G401 (cell line): ENCODE measurements around the gene KLHL29. TPM values are rescaled to one million over a fixed set of nuclear protein-coding genes. Genes with fewer than 3 reads are reported as not detected.

Experiments
- DNase-seq: peaks from one replicate; pipeline ENCODE4 v3.0.0-alpha.2; 2015; ENCODE audit warnings: low spot score
- in situ Hi-C: cut with HindIII; loops from 2 replicates; pipeline ENCODE4 v1.10.0; 2016; ENCODE audit warnings: low sequenced_read_pairs, mixed read lengths
- total RNA-seq: library from RNA; depleted of rRNA; stranded (reverse); fragments of >200 nt; shearing (Covaris generic); gene quantifications from 2 replicates; pipeline ENCODE4 v1.2.3, GENCODE V29; 2014

The KLHL29 gene
- total RNA-seq, 1 experiment from 2014 or later, result not detected

DNA sequence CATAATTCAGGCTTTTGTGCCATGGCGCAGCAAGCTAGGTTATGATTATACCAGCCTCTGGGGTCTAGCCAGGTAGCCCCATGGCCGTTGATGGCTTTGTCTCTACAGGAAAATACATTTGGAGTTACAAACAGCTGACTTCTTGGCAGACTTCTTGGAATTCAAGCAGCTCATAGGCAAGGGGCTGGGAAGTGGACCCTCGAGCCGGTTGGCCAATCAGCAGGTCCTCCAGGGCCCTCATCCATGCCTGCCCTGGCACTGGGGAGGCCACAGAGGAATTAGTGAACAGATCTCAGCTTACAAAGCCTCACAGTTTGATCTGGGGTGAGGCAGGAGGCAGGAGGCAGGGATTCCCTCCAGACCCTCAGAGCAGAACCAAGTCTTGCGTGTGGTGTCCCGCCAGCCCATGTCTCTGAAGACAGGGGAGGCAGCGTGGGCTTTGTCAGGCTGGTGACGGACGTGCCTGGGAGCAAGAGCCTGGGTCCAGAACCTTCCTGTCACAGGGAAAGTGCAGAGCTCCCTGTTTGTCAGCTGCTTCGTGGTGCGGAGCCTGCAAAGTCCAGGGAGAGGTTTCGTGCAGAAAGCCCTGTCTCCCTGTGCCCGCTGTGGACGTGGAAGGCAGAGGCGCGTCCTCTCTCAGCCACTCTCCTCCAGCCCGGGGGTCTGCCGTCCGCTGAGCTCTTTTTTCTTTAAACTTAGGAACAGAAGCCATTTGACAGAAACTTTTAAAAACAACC, 131.7 kb downstream of the KLHL29 start:
- in situ Hi-C loops, result no loop called here
- no peak for DNase-seq

DNA sequence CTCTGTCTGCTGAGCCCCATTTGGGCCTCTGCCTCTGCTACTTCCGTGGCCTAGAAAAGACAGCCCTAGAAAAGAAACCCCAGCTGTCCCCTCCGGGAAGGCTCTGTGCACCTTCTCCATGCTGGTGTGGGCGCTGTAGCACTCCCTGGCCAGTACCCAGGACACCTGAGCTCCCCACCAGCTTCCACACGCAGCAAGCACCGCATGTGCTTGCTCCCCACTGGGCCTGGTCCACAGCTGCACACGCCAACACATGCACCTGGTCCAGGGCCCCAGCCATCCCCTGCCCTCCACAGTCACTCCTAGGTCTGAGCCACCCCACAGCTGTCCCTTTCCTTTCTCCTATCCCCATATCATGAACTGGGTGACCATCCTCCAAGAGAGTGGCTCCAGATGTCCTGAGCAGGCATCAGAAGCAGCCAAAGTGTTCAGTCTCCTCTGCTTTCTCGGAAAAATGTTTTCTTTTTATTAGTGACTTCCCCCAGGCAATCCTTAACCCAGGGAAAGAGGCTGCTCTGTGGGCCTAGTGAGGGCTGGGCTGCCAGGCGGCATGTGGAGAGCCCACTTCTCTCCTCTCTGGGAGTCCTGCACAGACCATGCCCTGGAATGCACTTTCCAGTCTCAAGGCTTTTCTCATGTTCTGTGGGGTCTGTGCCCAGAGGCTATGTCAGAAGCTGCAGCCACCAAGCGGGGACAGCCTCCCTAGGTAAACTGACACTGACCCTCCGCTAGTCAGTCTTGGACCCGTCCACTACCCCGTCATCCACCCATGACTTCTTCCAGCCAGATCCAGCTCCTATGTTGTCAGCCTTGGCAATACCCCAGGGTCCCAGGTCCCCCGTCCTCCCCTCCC, 133.7 kb downstream of the KLHL29 start:
- no peak for DNase-seq
- in situ Hi-C loops, result no loop called here

DNA sequence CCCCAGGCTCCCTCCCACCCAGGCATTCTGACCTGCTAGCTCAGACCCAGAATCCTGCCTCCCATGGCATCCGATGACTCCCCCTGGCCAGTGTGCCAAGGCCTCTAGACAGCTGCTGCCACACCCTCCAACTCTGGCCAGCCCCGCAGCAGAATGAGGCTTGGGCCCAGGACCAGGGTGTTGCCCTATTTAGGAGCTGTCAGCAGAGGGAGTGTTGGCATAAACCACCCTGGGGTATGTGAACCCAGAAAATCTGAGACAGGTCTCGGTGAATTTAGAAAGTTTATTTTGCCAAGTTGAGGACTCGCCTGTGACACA, 134.3 kb downstream of the KLHL29 start:
- in situ Hi-C loops, result no loop called here
- DNase-seq, result no peak

DNA sequence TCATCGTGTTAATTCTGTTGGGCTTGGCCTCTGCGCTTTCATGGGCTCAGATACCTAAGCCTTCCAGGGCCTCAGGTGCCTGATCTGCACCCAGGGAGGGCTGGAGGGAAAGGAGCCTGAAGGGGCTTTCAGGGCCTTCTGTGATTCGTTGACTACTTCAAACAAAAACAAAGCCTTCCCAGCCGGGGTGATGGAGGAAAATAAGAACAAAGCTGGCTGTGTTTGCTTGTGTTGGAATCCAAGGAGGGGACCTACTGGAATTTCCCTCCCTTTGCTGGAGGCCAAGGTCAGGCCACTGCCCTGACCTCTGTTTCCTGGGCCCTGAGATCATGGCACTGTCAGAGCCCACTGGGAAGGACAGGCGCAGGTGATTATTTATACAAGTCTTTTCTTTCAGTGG, 135.3 kb downstream of the KLHL29 start:
- no peak for DNase-seq
- in situ Hi-C loops, result no loop called here

DNA sequence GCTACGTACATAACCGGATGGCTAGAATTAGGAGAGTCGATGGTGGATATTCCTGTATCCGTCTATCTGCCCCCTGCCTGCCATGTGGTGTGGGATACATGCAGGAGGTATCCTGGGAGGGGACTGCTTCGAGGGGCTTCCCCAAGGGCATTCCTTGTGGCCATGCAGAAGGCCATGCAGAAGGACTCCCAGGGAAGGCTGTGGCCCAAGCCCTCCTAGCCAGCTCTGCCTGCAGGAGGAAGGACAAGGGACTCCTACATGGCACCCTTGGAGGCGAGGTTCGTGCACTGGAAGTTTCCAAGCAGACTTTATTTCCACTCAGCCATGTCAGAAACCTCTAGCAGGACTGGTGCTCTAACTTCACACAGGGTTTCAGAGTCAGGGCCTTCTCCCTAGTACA, 136.1 kb downstream of the KLHL29 start:
- in situ Hi-C loops, result no loop called here
- no peak for DNase-seq

DNA sequence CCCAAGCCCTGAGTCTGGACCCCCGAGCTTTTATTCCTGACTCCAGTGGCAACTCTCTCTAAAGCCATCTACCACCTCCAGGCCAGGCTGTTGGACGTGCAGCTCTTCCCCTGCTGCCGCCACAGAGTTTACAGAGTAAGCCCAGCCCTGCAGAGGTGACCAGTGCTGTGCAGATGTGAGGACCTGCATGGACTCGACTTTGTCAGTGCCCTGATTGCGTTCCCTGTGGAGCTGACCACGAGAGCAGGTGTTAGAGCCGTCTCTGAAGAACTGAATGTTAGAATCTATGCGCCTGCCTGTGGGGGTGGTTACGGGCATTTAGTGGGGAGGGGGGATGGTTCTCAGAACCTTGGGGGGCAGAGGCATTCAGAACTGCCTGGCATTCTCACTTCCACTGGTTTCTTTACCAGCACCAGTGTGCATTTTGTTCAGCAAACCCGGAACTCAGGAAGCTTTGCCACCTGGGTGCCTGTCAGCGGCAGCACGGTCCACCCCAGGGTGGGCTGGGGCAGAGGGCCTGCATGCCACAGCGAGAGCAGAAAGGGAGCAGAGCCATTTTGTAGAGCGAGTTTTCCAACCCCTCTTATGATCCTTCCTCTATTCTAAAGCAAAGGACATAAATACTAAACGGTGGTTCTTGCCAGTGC, 137.9 kb downstream of the KLHL29 start:
- in situ Hi-C loops, result no loop called here
- DNase-seq, result no peak

DNA sequence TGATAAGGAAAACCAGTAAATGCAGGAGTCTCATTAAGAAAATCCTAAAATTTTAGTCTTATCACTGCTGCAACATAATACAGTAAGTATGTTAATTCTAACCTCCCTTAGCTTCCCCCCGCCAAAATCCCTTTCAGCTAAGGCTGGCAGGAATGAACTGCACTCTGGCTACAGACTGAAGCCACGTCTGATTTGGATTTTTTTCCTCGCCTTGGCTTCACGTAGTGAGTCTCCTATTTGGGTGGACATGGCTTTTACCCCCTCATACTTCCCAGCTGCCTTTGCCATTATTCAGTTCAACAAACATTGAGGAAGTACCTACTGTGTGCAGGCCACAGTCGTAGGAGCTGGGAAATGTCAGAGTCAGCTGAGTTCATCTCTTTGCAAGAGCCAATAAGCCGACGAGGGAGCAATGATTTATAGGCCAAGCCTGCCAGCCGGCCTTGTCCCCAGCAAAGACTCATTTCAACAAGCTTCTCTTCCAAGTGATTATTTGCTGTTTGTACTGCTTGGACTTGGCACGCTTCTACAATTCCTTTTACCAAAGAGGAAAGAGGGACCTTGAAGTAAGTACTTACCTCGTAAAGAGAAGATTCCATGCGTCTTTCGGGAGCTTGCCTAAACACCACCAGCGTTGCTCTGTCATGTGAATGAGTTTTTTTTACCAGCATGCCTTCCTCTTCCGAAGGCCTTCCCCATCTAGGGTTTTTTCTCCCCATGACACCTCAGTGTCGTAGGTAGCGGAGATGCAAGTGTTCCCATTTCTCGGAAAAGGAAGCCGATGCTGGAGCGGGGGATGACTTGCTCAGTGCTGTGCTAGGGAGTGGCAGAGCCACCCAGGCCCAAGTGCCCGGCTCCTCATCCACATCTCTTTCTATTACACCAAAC, 138.6 kb downstream of the KLHL29 start:
- DNase-seq, result no peak
- in situ Hi-C loops, result no loop called here

DNA sequence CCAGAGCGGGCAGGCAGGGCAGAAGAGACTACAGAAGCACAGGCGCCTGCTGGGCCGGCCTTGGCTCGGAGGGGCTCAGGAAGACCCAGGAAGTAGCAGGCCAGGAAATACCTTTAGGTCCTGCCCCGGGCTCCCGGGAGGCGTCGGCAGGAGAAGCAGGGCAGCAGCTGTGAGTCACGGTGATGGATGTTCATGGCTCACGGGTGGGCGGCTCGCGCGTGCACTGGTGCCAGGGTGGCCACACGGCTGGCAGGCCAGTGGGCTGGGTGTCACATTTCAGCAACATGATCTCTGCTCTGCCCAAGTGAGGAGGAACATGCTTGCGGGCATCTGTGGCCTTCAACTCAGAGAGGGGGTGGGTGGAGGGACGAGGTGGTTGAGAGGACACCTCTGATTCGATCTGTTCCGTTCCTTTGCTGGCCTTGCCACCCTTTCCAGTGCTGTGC, 139.3 kb downstream of the KLHL29 start:
- in situ Hi-C loops, result no loop called here
- no peak for DNase-seq

DNA sequence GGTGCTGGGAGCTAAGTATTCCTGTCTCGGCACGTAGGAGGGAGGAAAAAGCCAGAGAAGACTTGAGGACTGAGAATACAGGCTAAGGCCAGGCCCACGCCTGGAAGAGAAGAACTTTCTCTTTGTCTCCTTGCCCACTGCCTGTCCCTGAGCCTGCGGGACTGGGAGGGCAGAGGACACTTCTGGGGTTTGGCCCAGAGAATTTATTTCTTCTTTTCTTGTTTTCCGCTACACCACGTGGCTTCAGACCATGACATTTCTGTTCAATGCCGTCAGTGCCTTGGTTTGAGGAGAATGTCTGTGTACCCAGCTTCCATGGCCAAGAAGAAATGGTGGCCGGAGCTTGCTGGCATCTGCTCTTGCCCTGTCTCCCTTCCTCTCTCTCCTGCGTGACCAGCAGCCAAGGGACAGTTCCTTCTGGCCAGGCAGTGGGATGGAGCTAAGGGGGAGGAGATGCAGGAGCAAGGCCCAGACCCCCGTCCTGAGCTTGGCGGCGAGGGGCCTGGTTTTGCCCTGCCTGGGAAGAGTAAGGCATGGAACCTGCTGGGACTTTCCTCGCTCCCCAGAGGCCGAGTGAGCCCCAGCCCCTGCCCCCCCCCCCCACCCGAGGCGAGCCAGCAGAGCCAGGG, 140.3 kb downstream of the KLHL29 start:
- no peak for DNase-seq
- in situ Hi-C loops, result no loop called here

DNA sequence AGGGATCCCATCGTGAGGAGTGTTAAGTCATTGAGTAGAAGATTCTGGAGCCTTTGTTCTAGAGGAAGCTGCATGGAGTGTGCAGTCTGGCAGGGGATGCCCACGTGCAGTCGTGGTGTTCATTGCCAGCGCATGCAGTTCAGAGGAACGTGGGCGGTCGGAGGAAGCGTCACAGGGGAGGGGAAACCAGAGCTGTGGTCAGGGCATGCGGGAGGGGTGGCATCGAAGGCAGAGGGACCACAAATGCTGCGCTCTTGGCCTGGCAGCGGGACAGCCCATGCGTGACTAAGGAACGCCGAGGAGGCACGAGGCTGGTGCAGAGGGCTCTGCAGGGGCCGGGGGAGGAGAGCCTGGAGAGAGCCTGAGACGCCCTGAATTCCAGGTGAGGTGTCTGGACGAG, 141.1 kb downstream of the KLHL29 start:
- in situ Hi-C loops, result no loop called here
- no peak for DNase-seq

DNA sequence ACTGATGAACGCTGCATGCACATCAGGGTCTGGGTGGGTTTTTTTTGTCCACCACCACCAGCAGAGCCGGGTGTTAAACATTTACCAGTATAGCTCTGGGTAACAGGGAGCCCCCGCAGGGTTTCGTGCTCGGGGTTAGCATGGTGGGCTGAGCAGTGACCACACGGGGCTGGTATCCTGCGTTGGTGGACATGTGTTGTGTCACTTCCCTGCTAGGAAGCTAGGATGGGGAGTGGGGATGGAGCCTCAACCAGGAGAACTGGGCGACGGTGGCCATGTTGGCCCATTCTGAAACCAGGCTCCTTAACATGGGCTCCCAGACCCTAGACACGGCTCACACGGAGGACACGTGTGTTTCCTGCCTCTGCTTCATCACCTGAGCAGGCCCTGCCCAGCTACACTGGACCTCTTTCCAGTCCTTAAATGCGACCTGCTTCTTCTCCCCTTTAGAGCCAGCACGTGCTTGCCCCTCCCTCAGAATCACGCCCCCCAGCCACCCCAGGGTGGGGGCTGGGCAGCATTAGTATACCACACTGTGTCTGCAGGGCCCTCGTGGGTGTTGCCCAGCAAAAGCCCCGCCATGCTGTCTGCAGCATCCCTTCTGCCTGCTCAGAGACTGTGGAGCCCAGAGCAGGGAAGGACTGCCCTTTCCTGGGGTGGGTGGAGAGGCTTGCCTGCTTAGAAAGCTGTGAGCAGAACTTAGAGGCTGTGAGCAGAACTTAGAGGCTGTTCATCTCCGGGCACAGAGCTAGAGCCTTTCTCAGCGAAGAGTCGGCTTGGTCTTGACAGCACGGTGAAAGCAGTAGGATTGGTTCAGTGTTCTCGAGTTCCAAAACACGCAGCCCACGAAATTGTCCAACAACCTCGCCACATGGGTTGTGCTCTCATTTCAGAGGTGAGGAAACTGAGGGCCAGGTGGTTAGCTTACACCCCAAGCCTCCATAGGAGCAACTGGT, 142.1 kb downstream of the KLHL29 start:
- no peak for DNase-seq
- in situ Hi-C loops, result no loop called here

DNA sequence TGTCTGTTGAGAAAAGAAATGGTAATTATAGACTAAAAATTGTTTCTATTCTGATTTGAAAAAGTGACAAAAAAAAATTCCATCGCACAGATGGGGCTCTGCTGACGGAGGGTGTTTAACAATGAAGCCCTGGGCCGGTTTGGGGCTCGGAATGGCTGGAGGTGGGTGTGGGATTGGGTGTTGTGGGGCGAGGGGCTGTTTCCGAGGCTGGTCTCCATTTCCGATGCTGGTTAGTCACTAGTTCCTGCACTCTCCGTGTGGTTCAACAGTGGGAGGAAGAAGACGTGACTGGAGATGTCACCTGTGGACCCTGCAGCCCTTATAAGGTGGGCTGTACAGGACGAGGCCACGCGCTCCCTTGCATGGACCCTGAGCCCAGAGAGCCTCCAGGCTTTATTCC, 143.2 kb downstream of the KLHL29 start:
- in situ Hi-C loops, result no loop called here
- DNase-seq, result no peak

DNA sequence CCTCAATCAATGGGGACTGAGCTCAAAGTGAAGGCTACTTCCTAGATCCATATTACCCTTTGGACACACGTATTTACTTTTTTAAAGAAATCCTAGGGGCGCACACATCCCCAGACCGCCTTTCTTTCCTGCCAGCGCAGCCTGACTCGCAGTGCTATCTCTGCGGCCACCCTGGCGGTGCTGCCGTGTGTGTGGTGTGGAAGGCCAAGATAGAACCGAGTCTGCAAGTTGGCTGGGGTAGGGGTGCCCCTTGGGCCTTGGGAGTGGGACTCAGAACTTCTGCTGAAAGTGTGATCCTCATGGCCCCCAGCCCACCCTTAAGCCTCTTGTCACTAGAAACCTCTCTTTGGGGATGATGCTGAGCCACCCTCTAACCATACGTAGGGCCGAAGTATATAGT, 143.7 kb downstream of the KLHL29 start:
- no peak for DNase-seq
- in situ Hi-C loops, result no loop called here

DNA sequence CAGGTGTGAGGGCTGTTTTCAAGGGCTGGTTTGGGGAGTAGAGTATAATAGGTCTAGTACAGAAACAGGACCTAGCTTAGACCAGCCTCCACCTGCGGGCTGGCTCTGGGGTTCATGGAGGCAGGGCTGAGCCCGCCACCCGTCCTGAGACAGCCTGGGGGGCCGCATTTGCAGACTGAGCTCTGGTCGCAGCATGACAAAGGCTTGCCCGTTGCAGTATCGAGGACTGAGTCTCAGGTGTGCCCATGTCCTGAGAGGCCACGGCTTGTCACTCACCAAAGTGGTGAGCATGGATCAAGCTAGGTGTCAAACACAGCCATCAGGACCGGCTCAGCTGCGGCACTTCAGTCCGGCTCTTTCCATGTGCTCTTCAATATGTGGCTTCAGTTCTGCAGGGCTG, 144.7 kb downstream of the KLHL29 start:
- DNase-seq, result no peak
- in situ Hi-C loops, result no loop called here

DNA sequence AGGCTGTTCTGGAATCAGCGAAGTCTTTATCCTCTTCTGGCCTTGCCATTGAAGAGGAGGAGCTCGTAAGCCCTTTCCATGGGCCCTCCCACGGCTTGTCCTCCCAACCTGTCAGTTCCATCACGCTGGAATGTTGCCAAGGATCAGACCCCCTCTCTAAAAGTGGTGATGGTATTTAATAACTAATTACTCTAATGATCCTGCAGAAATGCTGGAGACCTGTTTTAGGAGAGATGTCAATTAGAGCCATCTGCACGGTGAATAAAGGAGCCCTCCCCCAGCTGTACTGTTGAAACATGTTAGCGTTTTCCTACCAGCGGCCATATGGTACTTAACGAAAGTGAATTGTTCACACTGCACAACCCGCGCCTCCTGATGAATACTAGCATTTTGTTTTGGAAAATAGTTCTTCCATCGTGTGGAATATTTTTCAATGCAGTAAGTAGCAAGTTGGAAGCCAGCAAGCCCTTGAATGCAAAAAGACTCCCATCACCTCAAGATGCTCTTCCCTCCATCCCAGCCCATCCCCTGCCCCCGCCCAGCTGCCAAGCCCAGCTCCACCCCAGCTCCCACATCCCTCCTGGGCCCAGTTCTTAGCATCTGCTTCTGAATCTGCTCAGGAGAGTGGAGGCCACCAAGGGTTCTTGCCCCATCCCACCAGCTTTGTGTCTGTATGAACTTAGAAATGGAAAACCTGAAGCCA, 145.4 kb downstream of the KLHL29 start:
- in situ Hi-C loops, result no loop called here
- no peak for DNase-seq

DNA sequence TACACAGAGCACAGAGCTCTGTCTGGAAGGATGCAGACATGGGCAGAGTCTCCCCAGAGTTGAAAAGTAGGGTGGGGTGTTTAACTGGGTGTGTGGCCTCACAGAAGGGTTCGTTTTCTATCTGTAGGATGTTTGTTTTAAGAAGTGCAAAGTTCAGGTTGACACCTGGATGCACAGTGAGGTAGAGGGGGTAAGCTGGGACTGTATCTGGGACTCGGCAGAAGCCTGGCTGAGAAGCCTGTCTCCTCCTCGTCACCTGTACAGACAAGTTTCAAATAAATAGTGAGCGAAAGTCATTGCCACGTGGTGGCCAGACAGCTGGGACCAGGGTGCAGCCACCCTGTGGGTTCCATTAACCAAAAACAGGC, 145.9 kb downstream of the KLHL29 start:
- in situ Hi-C loops, result no loop called here
- no peak for DNase-seq

DNA sequence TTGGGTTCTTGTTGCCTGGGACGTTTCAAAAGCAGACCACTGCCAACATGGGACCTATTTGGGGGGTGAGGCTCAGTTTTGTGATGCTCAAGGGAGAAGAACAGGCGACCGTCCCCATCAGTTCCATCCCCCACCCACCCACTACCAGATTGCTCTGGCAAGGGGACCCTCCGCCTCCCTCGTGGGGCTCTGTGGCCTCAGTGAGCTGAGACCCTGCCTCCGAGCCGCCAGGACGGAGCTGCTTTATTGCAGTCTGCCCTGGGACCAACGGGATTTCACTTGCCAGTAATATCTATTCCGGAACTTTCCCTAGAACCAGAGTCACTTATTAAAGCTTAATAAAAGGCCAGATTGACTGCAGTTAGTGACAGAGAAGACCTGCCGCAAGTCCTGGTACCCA, 146.3 kb downstream of the KLHL29 start:
- in situ Hi-C loops, result no loop called here
- DNase-seq, result no peak
